GM12873 (cell line): Measurements from ENCODE around the gene WDR17.

Source experiments
- CTCF ChIP-seq: IDR thresholded peaks from 2 replicates; pipeline ENCODE4 v1.5.1; 2012; ENCODE audit warnings: low read depth, mild to moderate bottlenecking, moderate library complexity, low read length, control low read depth; ENCODE audit not compliant: insufficient read depth; ENCODE audit errors: missing control alignments

The WDR17 gene

GRCh38 chr4:176052744-176053143 is 12.9 kb upstream of the WDR17 start:
- TF ChIP-seq CTCF = no peak

- TF ChIP-seq CTCF = no peak
Measured at GRCh38 chr4:176053785-176054184, 11.9 kb upstream of the WDR17 start.

GRCh38 chr4:176054942-176055341 is 10.7 kb upstream of the WDR17 start:
- TF ChIP-seq CTCF = peak; percentile 43

- no peak for TF ChIP-seq CTCF
Measured at GRCh38 chr4:176063718-176064117, 1.9 kb upstream of the WDR17 start.

- no peak for TF ChIP-seq CTCF
Measured at GRCh38 chr4:176064539-176064938, 1.1 kb upstream of the WDR17 start.

GRCh38 chr4:176066757-176067156 is 1.1 kb downstream of the WDR17 start:
- TF ChIP-seq CTCF = no peak

- TF ChIP-seq CTCF = no peak
Measured at GRCh38 chr4:176077561-176077960, 11.9 kb downstream of the WDR17 start.

GRCh38 chr4:176084769-176085168 is 19.1 kb downstream of the WDR17 start:
- no peak for TF ChIP-seq CTCF
